Activated B cell treated with CpG ODN at 0.5 μM for 24 hours (primary cell): ENCODE results near the gene SIN3A. TPM values are rescaled to one million over a fixed set of nuclear protein-coding genes. Genes with fewer than 3 reads are reported as not detected.
"Not testable (repeated sequence)": the region's sequence is repeated elsewhere in the genome, so short reads cannot be mapped to it uniquely, and the experiment has no call there.

Experiments
- ATAC-seq: fragments of 200-7000 bp; cut with Tn5 transposase; one replicate; pipeline ENCODE4 v1.10.0; 2021; ENCODE audit warnings: low read depth, mild to moderate bottlenecking, moderate library complexity
- CTCF ChIA-PET: fragments of 350-600 bp; sonication (Branson Sonifier 250); formaldehyde crosslinking; loops from one replicate; lab custom pipeline; 2021; ENCODE audit warnings: antibody characterized with exemption; lab: Charles Lee
- POLR2A ChIA-PET: fragments of 350-600 bp; sonication (Branson Sonifier 250); formaldehyde crosslinking; loops from one replicate; lab custom pipeline; 2021; ENCODE audit warnings: antibody characterized with exemption; lab: Charles Lee
- DNase-seq: peaks from one replicate; pipeline ENCODE4 v3.0.0; 2022
- H3K27ac Mint-ChIP-seq: one replicate; pipeline ENCODE4 v1.8.0; 2020; ENCODE audit warnings: mixed read lengths
- H3K27me3 Mint-ChIP-seq: one replicate; pipeline ENCODE4 v1.8.0; 2021; ENCODE audit warnings: mixed read lengths
- H3K36me3 Mint-ChIP-seq: one replicate; pipeline ENCODE4 v1.8.0; 2021; ENCODE audit warnings: low read depth, mixed read lengths
- H3K4me1 Mint-ChIP-seq: one replicate; pipeline ENCODE4 v1.8.0; 2021; ENCODE audit warnings: mixed read lengths
- H3K4me3 Mint-ChIP-seq: one replicate; pipeline ENCODE4 v1.8.0; 2020; ENCODE audit warnings: mild to moderate bottlenecking, mixed read lengths
- H3K9me3 Mint-ChIP-seq: one replicate; pipeline ENCODE4 v1.8.0; 2020; ENCODE audit warnings: mixed read lengths
- CTCF ChIP-seq: fragments of 200-600 bp; IDR thresholded peaks from one replicate; pipeline ENCODE4 v1.8.0; 2022; ENCODE audit warnings: antibody characterized with exemption, mild to moderate bottlenecking
- intact Hi-C: fragments of 100-400 bp; cut with micrococcal nuclease; formaldehyde crosslinking; loops from one replicate; pipeline ENCODE4 v1.15.1; 2024
- total RNA-seq: library from RNA; stranded (reverse); gene quantifications from 2 replicates; pipeline ENCODE4 v1.2.3, GENCODE V29; 2022

Gene SIN3A
- total RNA-seq, 1 donor from 2014 or later: 122 TPM

GRCh38 chr15:75450307-75451201 is 936 bp downstream of the SIN3A start:
- Mint-ChIP-seq H3K4me3 (peak overlapping the region; percentile 94), H3K27ac (peak overlapping the region; percentile 84), H3K27me3 (no peaks in the 10 kb centered on the region), H3K4me1 (peaks cover 67% of the 10 kb centered on the region), H3K9me3 (no peaks in the 10 kb centered on the region), H3K36me3 (peaks cover 30% of the 10 kb centered on the region)
- POLR2A ChIA-PET: interaction anchor here (0.5 to 6.8 kb wide), 21 partner anchors 10 to 990 kb away, joined by 3 to 115 read pairs (median 6); partner anchors contain the start of genes C15orf39, COX5A, CYP1A1 and IMP3
- intact Hi-C loops: loop anchor here (1.0 to 10.0 kb wide), 14 partner anchors 64 to 1816 kb away; partner anchors contain the start of genes ARID3B, C15orf39, COX5A and IMP3
- DNase-seq: peak; percentile 92
- TF ChIP-seq CTCF: no peak
- peak; percentile 28 for ATAC-seq
- CTCF ChIA-PET: interaction anchor here (1.8 kb wide), 1 partner anchor 82 kb away, joined by 12 read pairs; the partner anchor contains the start of gene MAN2C1

- H3K9me3 Mint-ChIP-seq: no peaks in the 10 kb centered on the region
- peak overlapping the region; percentile 94 for H3K4me3 Mint-ChIP-seq
- peaks cover 30% of the 10 kb centered on the region for H3K36me3 Mint-ChIP-seq
- H3K27ac Mint-ChIP-seq: peak overlapping the region; percentile 84
- no peaks in the 10 kb centered on the region for H3K27me3 Mint-ChIP-seq
- TF ChIP-seq CTCF: no peak
- no peak for ATAC-seq
- peaks cover 68% of the 10 kb centered on the region for H3K4me1 Mint-ChIP-seq
- CTCF ChIA-PET: no interaction called here
- POLR2A ChIA-PET: interaction anchor here (0.6 to 6.8 kb wide), 8 partner anchors 9 to 909 kb away, joined by 3 to 115 read pairs (median 10); partner anchors contain the start of genes COX5A, IMP3 and MAN2C1
- intact Hi-C loops: loop anchor here (2.0 to 10.0 kb wide), 11 partner anchors 63 to 1815 kb away; partner anchors contain the start of genes ARID3B, C15orf39, COX5A and NEIL1
- no peak for DNase-seq
Measured at GRCh38 chr15:75449585-75450306, 1.7 kb downstream of the SIN3A start.

- POLR2A ChIA-PET: interaction anchor here (0.7 kb wide), 1 partner anchor 1805 kb away, joined by 3 read pairs; no protein-coding TSS in a partner anchor
- H3K27ac Mint-ChIP-seq, H3K4me3 Mint-ChIP-seq, intact Hi-C loops, DNase-seq, H3K9me3 Mint-ChIP-seq, ATAC-seq, CTCF ChIA-PET, H3K27me3 Mint-ChIP-seq: not testable (repeated sequence)
- Mint-ChIP-seq H3K4me1 (peaks cover 71% of the 10 kb centered on the region), H3K36me3 (peaks cover 37% of the 10 kb centered on the region)
Measured at GRCh38 chr15:75448171-75448570, 3.3 kb downstream of the SIN3A start.

- intact Hi-C loops: no loop called here
- ATAC-seq: no peak
- ChIA-PET POLR2A (interaction anchor here (0.6 to 1.6 kb wide), 3 partner anchors 9 to 135 kb away, joined by 3 to 14 read pairs (median 3); no protein-coding TSS in a partner anchor), CTCF (interaction anchor here (0.9 to 1.4 kb wide), 2 partner anchors 8 to 79 kb away, joined by 3 to 6 read pairs; no protein-coding TSS in a partner anchor)
- Mint-ChIP-seq H3K27ac (peak overlapping the region; percentile 69), H3K9me3 (no peaks in the 10 kb centered on the region), H3K27me3 (no peaks in the 10 kb centered on the region), H3K4me1 (peaks cover 59% of the 10 kb centered on the region), H3K4me3 (peak overlapping the region; percentile 53), H3K36me3 (peaks cover 39% of the 10 kb centered on the region)
- DNase-seq: no peak
- no peak for TF ChIP-seq CTCF
Measured at GRCh38 chr15:75446151-75446550, 5.3 kb downstream of the SIN3A start.

GRCh38 chr15:75445324-75445723 is 6.2 kb downstream of the SIN3A start:
- H3K4me3 Mint-ChIP-seq, intact Hi-C loops, DNase-seq, H3K27ac Mint-ChIP-seq, H3K27me3 Mint-ChIP-seq, H3K9me3 Mint-ChIP-seq, ATAC-seq: not testable (repeated sequence)
- CTCF ChIA-PET: interaction anchor here (0.6 to 1.4 kb wide), 3 partner anchors 9 to 274 kb away, joined by 3 to 6 read pairs (median 3); no protein-coding TSS in a partner anchor
- peaks cover 38% of the 10 kb centered on the region for H3K36me3 Mint-ChIP-seq
- peaks cover 58% of the 10 kb centered on the region for H3K4me1 Mint-ChIP-seq
- POLR2A ChIA-PET: interaction anchor here (0.9 to 1.6 kb wide), 2 partner anchors 9 to 77 kb away, joined by 3 to 14 read pairs; no protein-coding TSS in a partner anchor

- intact Hi-C loops, H3K27me3 Mint-ChIP-seq, DNase-seq, CTCF ChIA-PET, H3K27ac Mint-ChIP-seq, ATAC-seq, POLR2A ChIA-PET, H3K9me3 Mint-ChIP-seq, H3K4me3 Mint-ChIP-seq: not testable (repeated sequence)
- Mint-ChIP-seq H3K4me1 (peaks cover 48% of the 10 kb centered on the region), H3K36me3 (peaks cover 40% of the 10 kb centered on the region)
Measured at GRCh38 chr15:75443972-75444453, 7.5 kb downstream of the SIN3A start.
